Gastroesophageal sphincter (tissue), 4 donors: Measurements from ENCODE around the gene ZNF697. TPM values are rescaled to one million over a fixed set of nuclear protein-coding genes. Genes with fewer than 3 reads are reported as not detected.
"Not testable (repeated sequence)": the region's sequence is repeated elsewhere in the genome, so short reads cannot be mapped to it uniquely, and the experiment has no call there.

Source experiments
- ATAC-seq: fragments of 150-250 bp; one replicate; pipeline ENCODE4 v1.9.1; 2016; ENCODE audit warnings: mild to moderate bottlenecking, moderate library complexity
- H3K27ac ChIP-seq, 4 donors: fragments of 200-600 bp; sonication (generic) in 3 of 4; 1 replicate in 3 of 4; 2 replicates in 1 of 4; pipeline ENCODE4 v1.5.1; 2016 to 2019
- H3K27me3 ChIP-seq: fragments of 200-600 bp; sonication (generic); one replicate; pipeline ENCODE4 v1.5.1; 2019
- H3K36me3 ChIP-seq, 2 donors: fragments of 200-600 bp; sonication (generic); one replicate each; pipeline ENCODE4 v1.5.1; 2019; ENCODE audit warnings: control low read depth in 1 of 2
- H3K4me1 ChIP-seq, 3 donors: fragments of 200-600 bp; sonication (generic); 1 replicate in 2 of 3; 2 replicates in 1 of 3; pipeline ENCODE4 v1.5.1; 2016 to 2019; ENCODE audit warnings: control low read depth in 2 of 3
- H3K4me3 ChIP-seq, 2 donors: fragments of 200-600 bp; sonication (generic); one replicate each; pipeline ENCODE4 v1.5.1; 2019; ENCODE audit warnings: mild to moderate bottlenecking in 1 of 2, moderate library complexity in 1 of 2
- H3K9me3 ChIP-seq, 3 donors: fragments of 200-600 bp; sonication (generic); one replicate each; pipeline ENCODE4 v1.5.1; 2017 to 2019; ENCODE audit warnings: control low read depth in 2 of 3
- CTCF ChIP-seq, 4 experiments: fragments of 200-600 bp in 2 of 4; fragments of 450-650 bp in 2 of 4; sonication (generic) in 1 of 4; IDR thresholded peaks; one replicate each; pipeline ENCODE4 v1.5.1; 2017 to 2019; ENCODE audit warnings: antibody characterized with exemption in 4 of 4, mild to moderate bottlenecking in 2 of 4, moderate library complexity in 2 of 4
- EP300 ChIP-seq: sonication (generic); formaldehyde crosslinking; IDR thresholded peaks from one replicate; pipeline ENCODE4 v1.6.1; 2017; ENCODE audit warnings: antibody characterized with exemption, mild to moderate bottlenecking
- POLR2A ChIP-seq, 2 donors: fragments of 450-650 bp; IDR thresholded peaks; one replicate each; pipeline ENCODE4 v1.6.1; 2017; ENCODE audit warnings: antibody characterized with exemption in 2 of 2, mild to moderate bottlenecking in 2 of 2, moderate library complexity in 1 of 2
- POLR2AphosphoS5 ChIP-seq: sonication (generic); formaldehyde crosslinking; IDR thresholded peaks from one replicate; pipeline ENCODE4 v1.6.1; 2017; ENCODE audit warnings: antibody characterized with exemption
- WGBS, 2 donors: methylation state at CpG; one replicate each; pipeline ENCODE4 v1.1.5; 2018; ENCODE audit warnings: low coverage in 1 of 2; 5-methylcytosine and 5-hydroxymethylcytosine counted together
- total RNA-seq, 4 donors: library from RNA; depleted of rRNA; stranded (reverse); fragments of >200 nt; gene quantifications; one replicate each; pipeline ENCODE4 v1.1.0, GENCODE V29; 2016

ZNF697 gene
- total RNA-seq, 4 donors from 2014 or later = 2.6 to 5.6 (median 4.6) TPM

- peaks cover 0 to 20% (median 0%) of the 10 kb centered on the region in 3 donors for H3K4me1 ChIP-seq
- no peaks in the 10 kb centered on the region for H3K27me3 ChIP-seq
- H3K4me3 ChIP-seq = no peak overlapping the region
- no peak overlapping the region for H3K27ac ChIP-seq
- no peak for ATAC-seq
- TF ChIP-seq CTCF (IDR thresholded peaks at IDR 0.05) (no peak), POLR2AphosphoS5 (no peak), POLR2A (IDR thresholded peaks at IDR 0.05) (no peak), EP300 (no peak)
- no peaks in the 10 kb centered on the region for H3K9me3 ChIP-seq
- 78% methylated on average over 4 of the region's 5 CpGs; no CpG with 5 or more reads in 1 of the 2 donors for WGBS, 2 donors
- H3K36me3 ChIP-seq = peaks cover 0 to 12% of the 10 kb centered on the region in 2 donors
Measured at GRCh38 chr1:119617751-119618691, 30.0 kb downstream of the ZNF697 start.

- 100% methylated on average over 1 of the region's 1 CpG for WGBS, 2 donors
- ATAC-seq = not testable (repeated sequence)
Measured at GRCh38 chr1:119616748-119617147, 31.3 kb downstream of the ZNF697 start.

GRCh38 chr1:119615100-119615499 is 33.0 kb downstream of the ZNF697 start:
- 81% methylated on average over 3 of the region's 7 CpGs; no CpG with 5 or more reads in 1 of the 2 donors for WGBS, 2 donors

More at GRCh38 chr1:119616748-119617147, 31.3 kb downstream of the ZNF697 start:
- not testable (repeated sequence) for H3K27me3 ChIP-seq, H3K36me3 ChIP-seq, H3K9me3 ChIP-seq, H3K27ac ChIP-seq, H3K4me3 ChIP-seq
- peaks cover 0 to 20% (median 0%) of the 10 kb centered on the region in 3 donors for H3K4me1 ChIP-seq

GRCh38 chr1:119613769-119614720 is 34.0 kb downstream of the ZNF697 start:
- WGBS, 2 donors = 50 to 54% methylated on average over 7 to 9 of the region's 9 CpGs
- Histone ChIP-seq H3K36me3 (no peaks in the 10 kb centered on the region), H3K9me3 (no peaks in the 10 kb centered on the region), H3K27me3 (no peaks in the 10 kb centered on the region), H3K4me1 (peaks cover 0 to 20% (median 0%) of the 10 kb centered on the region in 3 donors), H3K4me3 (no peak overlapping the region), H3K27ac (no peak overlapping the region)
- ATAC-seq = peak; percentile 83
- TF ChIP-seq POLR2A (IDR thresholded peaks at IDR 0.05) (no peak), CTCF (IDR thresholded peaks at IDR 0.05) (peak; percentile 71 to 96 (median 76)), EP300 (no peak), POLR2AphosphoS5 (no peak)

More at GRCh38 chr1:119615100-119615499, 33.0 kb downstream of the ZNF697 start:
- H3K36me3 ChIP-seq, ATAC-seq, H3K27ac ChIP-seq, H3K27me3 ChIP-seq, H3K9me3 ChIP-seq, H3K4me3 ChIP-seq: not testable (repeated sequence)
- H3K4me1 ChIP-seq = peaks cover 0 to 20% (median 0%) of the 10 kb centered on the region in 3 donors

GRCh38 chr1:119611701-119612113 is 36.4 kb downstream of the ZNF697 start:
- no peak for ATAC-seq
- no peak overlapping the region for H3K4me3 ChIP-seq
- H3K27me3 ChIP-seq = no peaks in the 10 kb centered on the region
- no peaks in the 10 kb centered on the region for H3K36me3 ChIP-seq
- no peak overlapping the region for H3K27ac ChIP-seq
- no peaks in the 10 kb centered on the region for H3K9me3 ChIP-seq
- peak; percentile 80 to 96 (median 85) for TF ChIP-seq CTCF (IDR thresholded peaks at IDR 0.05)
- TF ChIP-seq POLR2AphosphoS5 = no peak
- peaks cover 0 to 8% (median 0%) of the 10 kb centered on the region in 3 donors for H3K4me1 ChIP-seq
- WGBS, 2 donors = 0 to 5% methylated on average over 3 to 7 of the region's 8 CpGs

GRCh38 chr1:119608816-119609215 is 39.2 kb downstream of the ZNF697 start:
- not testable (repeated sequence) for H3K4me3 ChIP-seq, H3K27me3 ChIP-seq, H3K27ac ChIP-seq, H3K4me1 ChIP-seq, H3K36me3 ChIP-seq, ATAC-seq, H3K9me3 ChIP-seq
- WGBS, 2 donors = 33% methylated on average over 1 of the region's 6 CpGs; no CpG with 5 or more reads in 1 of the 2 donors

- 70 to 92% methylated on average over 1 to 2 of the region's 6 CpGs for WGBS, 2 donors
- not testable (repeated sequence) for H3K27me3 ChIP-seq, H3K9me3 ChIP-seq
Measured at GRCh38 chr1:119607087-119607807, 40.8 kb downstream of the ZNF697 start.

More at GRCh38 chr1:119607087-119607807, 40.8 kb downstream of the ZNF697 start:
- H3K4me1 ChIP-seq, H3K27ac ChIP-seq, H3K36me3 ChIP-seq, H3K4me3 ChIP-seq, ATAC-seq: not testable (repeated sequence)
